HepG2 (cell line): Measurements from ENCODE around the gene PHC1.
"Not testable (repeated sequence)": the region's sequence is repeated elsewhere in the genome, so short reads cannot be mapped to it uniquely, and the experiment has no call there.

Source experiments
- ATM ChIP-seq: fragments of 450-650 bp; IDR thresholded peaks from 2 replicates; pipeline ENCODE4 v1.7.1; 2017; ENCODE audit warnings: mild to moderate bottlenecking, borderline replicate concordance
- MAFK ChIP-seq, 2 experiments: IDR thresholded peaks in 1 of 2; conservative IDR thresholded peaks in 1 of 2; 2 replicates each; pipeline ENCODE4 v1.6.1; 2011; ENCODE audit warnings: improper control_type of control experiment in 2 of 2, low read length in 2 of 2
- NFATC3 ChIP-seq: sonication (generic); formaldehyde crosslinking; IDR thresholded peaks from 2 replicates; pipeline ENCODE4 v1.5.1; 2020; ENCODE audit warnings: mild to moderate bottlenecking, missing genetic modification reagents
- PRPF4 ChIP-seq: fragments of 200-400 bp; formaldehyde crosslinking; IDR thresholded peaks from 2 replicates; pipeline ENCODE4 v1.6.1; 2016; ENCODE audit warnings: low read length, low read depth; ENCODE audit not compliant: poor library complexity, severe bottlenecking
- RORA ChIP-seq: sonication (generic); formaldehyde crosslinking; IDR thresholded peaks from 2 replicates; pipeline ENCODE4 v1.5.0; 2020; ENCODE audit warnings: mild to moderate bottlenecking, missing genetic modification reagents, moderate library complexity
- ZC3H4 ChIP-seq: sonication (generic); formaldehyde crosslinking; IDR thresholded peaks from 2 replicates; pipeline ENCODE4 v1.4.0; 2020; ENCODE audit warnings: missing genetic modification reagents, borderline replicate concordance
- TF ChIP-seq, protein P1 (sequence below): sonication (generic); formaldehyde crosslinking; IDR thresholded peaks from 2 replicates; pipeline ENCODE4 v1.5.0; 2020; ENCODE audit warnings: mild to moderate bottlenecking, missing genetic modification reagents, moderate library complexity
- TF ChIP-seq, protein P2 (sequence below): IDR thresholded peaks from 2 replicates; pipeline ENCODE4 v1.6.1; 2012; ENCODE audit warnings: low read length, improper control_type of control experiment

DNA sequence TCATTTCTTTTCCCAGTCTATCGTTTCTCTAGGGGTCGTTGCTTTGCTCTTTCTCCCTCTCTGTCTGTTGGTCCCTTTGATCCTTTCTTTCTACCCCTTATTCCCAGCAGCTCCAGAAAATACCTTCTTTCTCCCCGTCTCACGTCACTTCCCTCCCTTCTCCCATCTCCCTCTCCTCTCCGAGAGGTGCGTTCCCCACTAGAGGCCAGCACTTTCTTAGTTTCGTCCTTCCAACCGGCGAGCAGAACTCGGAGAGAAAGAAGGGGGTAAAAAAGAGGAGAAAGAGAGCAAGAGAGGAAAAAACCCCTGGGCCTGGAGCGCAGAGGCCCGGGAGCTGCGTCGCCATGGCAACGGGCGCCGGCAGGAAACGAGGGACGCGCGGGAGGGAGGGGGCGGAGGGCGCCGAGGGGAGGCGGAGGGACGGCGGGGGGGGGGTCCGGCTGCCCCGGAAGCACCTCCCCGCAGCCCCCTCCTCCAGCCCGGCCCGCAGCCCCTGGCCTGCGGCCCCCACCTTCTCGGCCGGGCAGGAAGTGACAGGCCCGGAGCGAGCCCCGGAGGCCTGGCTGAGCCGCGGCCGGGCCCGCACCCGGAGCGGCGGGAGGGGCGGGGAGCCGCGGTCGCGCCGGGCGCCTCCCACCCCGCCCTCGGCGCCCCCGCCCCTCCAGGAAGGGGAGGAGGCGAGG is at the start of gene PHC1:
- TF ChIP-seq, protein P1, sequence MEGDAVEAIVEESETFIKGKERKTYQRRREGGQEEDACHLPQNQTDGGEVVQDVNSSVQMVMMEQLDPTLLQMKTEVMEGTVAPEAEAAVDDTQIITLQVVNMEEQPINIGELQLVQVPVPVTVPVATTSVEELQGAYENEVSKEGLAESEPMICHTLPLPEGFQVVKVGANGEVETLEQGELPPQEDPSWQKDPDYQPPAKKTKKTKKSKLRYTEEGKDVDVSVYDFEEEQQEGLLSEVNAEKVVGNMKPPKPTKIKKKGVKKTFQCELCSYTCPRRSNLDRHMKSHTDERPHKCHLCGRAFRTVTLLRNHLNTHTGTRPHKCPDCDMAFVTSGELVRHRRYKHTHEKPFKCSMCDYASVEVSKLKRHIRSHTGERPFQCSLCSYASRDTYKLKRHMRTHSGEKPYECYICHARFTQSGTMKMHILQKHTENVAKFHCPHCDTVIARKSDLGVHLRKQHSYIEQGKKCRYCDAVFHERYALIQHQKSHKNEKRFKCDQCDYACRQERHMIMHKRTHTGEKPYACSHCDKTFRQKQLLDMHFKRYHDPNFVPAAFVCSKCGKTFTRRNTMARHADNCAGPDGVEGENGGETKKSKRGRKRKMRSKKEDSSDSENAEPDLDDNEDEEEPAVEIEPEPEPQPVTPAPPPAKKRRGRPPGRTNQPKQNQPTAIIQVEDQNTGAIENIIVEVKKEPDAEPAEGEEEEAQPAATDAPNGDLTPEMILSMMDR = peak; percentile 46
- not testable (repeated sequence) for TF ChIP-seq NFATC3 (CRISPR knock-in tag); ATM; RORA (CRISPR knock-in tag); PRPF4; MAFK (conservative IDR thresholded peaks at IDR 0.05 in 1 of 2, IDR thresholded peaks at IDR 0.05 in 1 of 2; ENCODE audit: low read length in 2 of 2); ZC3H4
- TF ChIP-seq, protein P2, sequence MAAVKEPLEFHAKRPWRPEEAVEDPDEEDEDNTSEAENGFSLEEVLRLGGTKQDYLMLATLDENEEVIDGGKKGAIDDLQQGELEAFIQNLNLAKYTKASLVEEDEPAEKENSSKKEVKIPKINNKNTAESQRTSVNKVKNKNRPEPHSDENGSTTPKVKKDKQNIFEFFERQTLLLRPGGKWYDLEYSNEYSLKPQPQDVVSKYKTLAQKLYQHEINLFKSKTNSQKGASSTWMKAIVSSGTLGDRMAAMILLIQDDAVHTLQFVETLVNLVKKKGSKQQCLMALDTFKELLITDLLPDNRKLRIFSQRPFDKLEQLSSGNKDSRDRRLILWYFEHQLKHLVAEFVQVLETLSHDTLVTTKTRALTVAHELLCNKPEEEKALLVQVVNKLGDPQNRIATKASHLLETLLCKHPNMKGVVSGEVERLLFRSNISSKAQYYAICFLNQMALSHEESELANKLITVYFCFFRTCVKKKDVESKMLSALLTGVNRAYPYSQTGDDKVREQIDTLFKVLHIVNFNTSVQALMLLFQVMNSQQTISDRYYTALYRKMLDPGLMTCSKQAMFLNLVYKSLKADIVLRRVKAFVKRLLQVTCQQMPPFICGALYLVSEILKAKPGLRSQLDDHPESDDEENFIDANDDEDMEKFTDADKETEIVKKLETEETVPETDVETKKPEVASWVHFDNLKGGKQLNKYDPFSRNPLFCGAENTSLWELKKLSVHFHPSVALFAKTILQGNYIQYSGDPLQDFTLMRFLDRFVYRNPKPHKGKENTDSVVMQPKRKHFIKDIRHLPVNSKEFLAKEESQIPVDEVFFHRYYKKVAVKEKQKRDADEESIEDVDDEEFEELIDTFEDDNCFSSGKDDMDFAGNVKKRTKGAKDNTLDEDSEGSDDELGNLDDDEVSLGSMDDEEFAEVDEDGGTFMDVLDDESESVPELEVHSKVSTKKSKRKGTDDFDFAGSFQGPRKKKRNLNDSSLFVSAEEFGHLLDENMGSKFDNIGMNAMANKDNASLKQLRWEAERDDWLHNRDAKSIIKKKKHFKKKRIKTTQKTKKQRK = not testable (repeated sequence)
